GM18505 (cell line): ENCODE results near the gene CTDSPL2.

ENCODE experiments used
- ATAC-seq: cut with Tn5 transposase; IDR thresholded peaks from one replicate; pipeline ENCODE4 v1.9.1; 2021; ENCODE audit not compliant: unreplicated experiment
- POLR2A ChIP-seq: IDR thresholded peaks from 4 replicates; pipeline ENCODE4 v1.6.1; 2011; ENCODE audit warnings: borderline replicate concordance; ENCODE audit not compliant: insufficient read depth, insufficient read length; ENCODE audit errors: extremely low read depth

CTDSPL2 gene

DNA sequence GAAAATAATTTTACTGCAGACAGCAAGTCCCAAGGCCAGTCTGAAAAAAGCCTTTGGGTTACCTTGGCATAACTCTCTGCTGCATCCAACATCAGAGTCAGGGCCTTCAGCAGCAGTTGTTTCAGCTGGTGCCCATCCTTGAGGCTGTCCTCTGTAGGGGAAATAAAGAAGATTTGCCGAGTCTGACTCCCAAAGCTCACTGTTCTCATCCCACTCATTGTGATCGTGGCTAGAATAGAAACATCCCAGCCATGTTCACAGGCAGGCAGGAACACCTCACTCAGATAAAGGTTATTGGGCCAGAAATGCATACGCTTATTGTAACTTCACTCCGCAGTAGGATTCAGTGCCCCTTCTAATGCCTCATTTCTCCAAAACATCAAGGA is 138.7 kb downstream of the CTDSPL2 start:
- TF ChIP-seq POLR2A, result no peak
- no peak for ATAC-seq

DNA sequence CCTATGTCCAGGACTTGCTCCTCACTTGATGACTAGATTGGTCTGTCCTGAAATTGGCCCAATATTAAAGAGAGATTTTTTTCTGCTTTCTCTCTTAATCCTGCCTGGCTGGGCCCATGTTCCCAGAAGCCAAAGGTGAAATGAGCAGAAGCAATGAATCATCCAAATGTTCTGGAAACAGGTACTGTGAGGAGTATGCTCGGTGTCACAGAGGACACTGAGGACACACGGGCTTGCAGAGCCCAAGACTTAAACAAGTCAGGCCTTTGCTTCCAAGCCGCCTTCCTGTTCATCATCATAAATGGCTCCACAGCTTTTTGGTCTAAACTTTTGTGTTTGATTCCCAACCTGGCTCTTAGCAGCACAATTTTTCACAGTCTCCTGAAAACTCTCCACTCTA is 140.9 kb downstream of the CTDSPL2 start:
- ATAC-seq, result no peak
- no peak for TF ChIP-seq POLR2A

DNA sequence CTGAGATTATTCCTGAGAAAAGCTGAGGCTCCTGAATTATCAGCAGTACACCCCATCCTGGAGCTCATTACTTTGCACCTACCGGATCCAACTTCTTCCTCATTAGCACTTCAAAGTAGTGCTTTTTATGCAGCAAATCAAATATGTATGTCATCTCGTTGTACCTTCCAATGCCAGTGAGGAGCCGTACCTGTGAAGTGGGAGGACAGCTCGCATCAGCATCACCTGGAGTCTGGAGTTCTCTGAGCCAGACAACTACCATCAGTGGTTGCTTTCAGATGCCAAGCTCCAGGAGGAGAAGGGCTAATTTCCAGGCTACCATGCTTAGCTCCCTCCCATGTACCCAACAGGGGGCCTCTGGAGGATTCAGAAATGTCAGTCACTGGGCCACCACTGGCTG is 141.9 kb downstream of the CTDSPL2 start:
- TF ChIP-seq POLR2A, result no peak
- no peak for ATAC-seq

DNA sequence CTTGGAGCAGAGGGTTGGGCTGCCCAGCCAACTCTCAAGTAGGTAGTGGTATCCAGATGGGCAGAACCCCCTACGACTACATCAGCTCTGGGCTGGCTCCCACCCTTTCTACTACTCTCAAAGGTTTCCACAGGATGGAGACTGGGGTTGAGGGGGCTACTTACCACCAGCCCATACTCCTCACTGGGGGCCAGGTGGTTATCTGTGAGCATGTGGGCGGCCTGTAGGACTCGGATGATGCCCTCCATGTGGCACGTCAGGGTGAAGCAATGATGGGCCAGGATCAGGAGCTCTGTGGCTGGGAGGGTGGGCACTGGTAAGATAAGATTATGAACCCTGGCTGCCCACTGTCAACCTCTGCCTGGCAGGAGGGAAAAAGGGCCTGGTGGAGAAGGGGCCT is 142.9 kb downstream of the CTDSPL2 start:
- ATAC-seq, result no peak
- no peak for TF ChIP-seq POLR2A

DNA sequence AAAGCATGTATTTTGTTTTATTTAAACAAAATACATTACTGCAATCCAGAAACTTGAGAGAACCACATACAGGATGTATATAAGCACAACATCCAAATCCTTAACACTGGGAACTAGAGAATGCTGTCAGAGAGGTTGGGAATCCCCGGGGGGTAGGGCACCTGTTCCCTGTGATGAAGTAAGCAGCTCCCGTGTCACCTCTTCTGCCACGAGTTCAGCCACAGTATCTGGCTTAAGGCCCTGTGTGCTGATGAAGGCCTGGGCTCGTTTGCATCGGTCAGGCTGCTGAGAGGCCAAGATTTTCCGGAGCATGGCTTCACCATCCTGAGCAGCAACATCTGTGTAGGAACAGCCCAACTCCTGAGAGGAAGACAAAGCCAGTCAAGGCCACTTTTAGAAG is 146.0 kb downstream of the CTDSPL2 start:
- ATAC-seq, result no peak

DNA sequence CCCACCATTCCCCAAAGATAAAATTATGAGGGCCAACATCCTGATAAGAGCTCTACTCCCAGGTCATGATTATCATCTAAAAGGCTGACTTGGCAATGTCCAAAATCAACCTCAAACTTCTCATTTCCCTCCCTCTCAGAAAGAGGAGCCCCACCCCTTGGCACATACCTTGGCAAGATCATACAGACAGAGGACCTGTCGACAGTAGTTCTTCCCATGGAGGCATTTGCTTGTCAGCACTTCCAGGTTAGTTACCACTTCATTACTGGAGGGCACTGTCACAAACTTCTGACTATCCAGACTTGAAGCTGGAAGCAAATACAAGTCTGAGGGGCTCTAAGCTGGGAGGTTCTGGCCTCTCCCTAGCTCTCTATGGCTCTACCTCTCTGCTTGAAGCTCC is 147.3 kb downstream of the CTDSPL2 start:
- TF ChIP-seq POLR2A, result no peak
- ATAC-seq, result no peak

More for the DNA sequence above, 146.0 kb downstream of the CTDSPL2 start:
- no peak for TF ChIP-seq POLR2A
